SK-N-SH (cell line): Measurements from ENCODE around the gene LILRA6. TPM values are rescaled to one million over a fixed set of nuclear protein-coding genes. Genes with fewer than 3 reads are reported as not detected.
"Not testable (repeated sequence)": the region's sequence is repeated elsewhere in the genome, so short reads cannot be mapped to it uniquely, and the experiment has no call there.

Source experiments
- CTCF ChIA-PET: fragments of 300-600, 350-600 bp; formaldehyde crosslinking; extraction: SDS; loops from one replicate; lab custom pipeline; 2021; lab: Yijun Ruan, JAX
- POLR2A ChIA-PET: fragments of 350-600 bp; sonication (Branson Sonifier 250); formaldehyde crosslinking; extraction: SDS; loops from one replicate; lab custom pipeline; 2020; ENCODE audit warnings: antibody characterized with exemption, inconsistent platforms; lab: Yijun Ruan, JAX
- DNase-seq: peaks from one replicate; pipeline ENCODE4 v3.0.0; 2012
- H2AFZ ChIP-seq: fragments of 200-600 bp; sonication (generic); 2 replicates; pipeline ENCODE4 v1.8.1; 2016; ENCODE audit warnings: antibody characterized with exemption, mild to moderate bottlenecking, low read depth
- H3F3A ChIP-seq: fragments of 200-600 bp; sonication (generic); replicated peaks from 2 replicates; pipeline ENCODE3; 2016; ENCODE audit warnings: antibody characterized with exemption, mild to moderate bottlenecking; ENCODE audit not compliant: insufficient read depth
- H3K27ac ChIP-seq, 2 experiments: fragments of 200-500 bp in 1 of 2; fragments of 200-600 bp in 1 of 2; sonication (Bioruptor generic) in 1 of 2; sonication (generic), shearing (Covaris generic) in 1 of 2; 2 replicates each; pipeline versions ENCODE4 v1.5.1 to v1.6.1; 2014 to 2016; ENCODE audit warnings: low read depth in 2 of 2, inconsistent platforms in 1 of 2, low read length in 1 of 2, mild to moderate bottlenecking in 1 of 2, mixed read lengths in 1 of 2
- H3K27me3 ChIP-seq: fragments of 200-600 bp; sonication (generic), shearing (Covaris generic); 2 replicates; pipeline ENCODE4 v1.6.1; 2016; ENCODE audit warnings: mixed run types; ENCODE audit not compliant: insufficient read depth
- H3K36me3 ChIP-seq, 2 experiments: fragments of 200-500 bp in 1 of 2; fragments of 200-600 bp in 1 of 2; sonication (Bioruptor generic) in 1 of 2; sonication (generic) in 1 of 2; replicated peaks in 1 of 2; 2 replicates each; pipeline versions ENCODE3 to v1.5.1; 2014 to 2016; ENCODE audit warnings: low read length in 1 of 2, mild to moderate bottlenecking in 1 of 2; ENCODE audit not compliant: insufficient read depth in 2 of 2, control insufficient read depth in 1 of 2
- H3K4me1 ChIP-seq, 2 experiments: fragments of 200-500 bp in 1 of 2; fragments of 200-600 bp in 1 of 2; sonication (Bioruptor generic) in 1 of 2; sonication (generic), shearing (Covaris generic) in 1 of 2; 2 replicates each; pipeline versions ENCODE4 v1.5.1 to v1.6.1; 2014 to 2016; ENCODE audit warnings: low read depth in 1 of 2, low read length in 1 of 2, mixed run types in 1 of 2; ENCODE audit not compliant: insufficient read depth in 2 of 2, control insufficient read depth in 1 of 2
- H3K4me2 ChIP-seq: fragments of 200-600 bp; sonication (generic), shearing (Covaris generic); 2 replicates; pipeline ENCODE4 v1.6.1; 2017; ENCODE audit warnings: mixed run types
- H3K4me3 ChIP-seq, 2 experiments: fragments of 200-500 bp in 1 of 2; fragments of 200-600 bp in 1 of 2; sonication (Bioruptor generic) in 1 of 2; sonication (generic), shearing (Covaris generic) in 1 of 2; 2 replicates each; pipeline versions ENCODE4 v1.5.1 to v1.8.1; 2014 to 2016; ENCODE audit warnings: low read depth in 2 of 2, inconsistent platforms in 1 of 2, low read length in 1 of 2, mild to moderate bottlenecking in 1 of 2, mixed read lengths in 1 of 2, moderate library complexity in 1 of 2
- H3K79me2 ChIP-seq: fragments of 200-600 bp; sonication (generic); 2 replicates; pipeline ENCODE4 v1.8.1; 2017; ENCODE audit warnings: mild to moderate bottlenecking; ENCODE audit not compliant: insufficient read depth
- H3K9ac ChIP-seq: fragments of 200-600 bp; sonication (generic); 2 replicates; pipeline ENCODE4 v1.6.1; 2017; ENCODE audit warnings: mixed run types
- H3K9me2 ChIP-seq: fragments of 200-600 bp; sonication (generic); 2 replicates; pipeline ENCODE4 v1.6.1; 2017; ENCODE audit warnings: mixed run types
- H3K9me3 ChIP-seq: fragments of 200-600 bp; sonication (generic); 2 replicates; pipeline ENCODE4 v1.6.1; 2017; ENCODE audit warnings: mixed run types, mild to moderate bottlenecking, moderate library complexity
- H4K20me1 ChIP-seq: fragments of 200-600 bp; sonication (generic); 2 replicates; pipeline ENCODE4 v1.6.1; 2017; ENCODE audit warnings: mild to moderate bottlenecking, mixed run types; ENCODE audit not compliant: insufficient read depth
- ELF1 ChIP-seq: IDR thresholded peaks from 2 replicates; pipeline ENCODE4 v1.4.0; 2012
- EZH2phosphoT487 ChIP-seq: fragments of 200-600 bp; sonication (generic); IDR thresholded peaks from 2 replicates; pipeline ENCODE4 v1.6.1; 2017; ENCODE audit warnings: low read depth, mixed run types, mild to moderate bottlenecking, antibody characterized with exemption, moderate library complexity, borderline replicate concordance
- GATA2 ChIP-seq: sonication (generic); formaldehyde crosslinking; IDR thresholded peaks from 2 replicates; pipeline ENCODE4 v1.5.0; 2020; ENCODE audit warnings: mild to moderate bottlenecking, missing genetic modification reagents
- MEF2A ChIP-seq: IDR thresholded peaks from 2 replicates; pipeline ENCODE4 v1.4.0; 2012; ENCODE audit warnings: low read depth, borderline replicate concordance
- MXI1 ChIP-seq: IDR thresholded peaks from 2 replicates; pipeline ENCODE4 v1.6.1; 2012; ENCODE audit warnings: mild to moderate bottlenecking, low read depth, low read length, improper control_type of control experiment
- NFIC ChIP-seq: IDR thresholded peaks from 2 replicates; pipeline ENCODE4 v1.4.0; 2012; ENCODE audit warnings: borderline replicate concordance
- NRF1 ChIP-seq: IDR thresholded peaks from 2 replicates; pipeline ENCODE4 v1.6.1; 2012; ENCODE audit warnings: low read depth, mild to moderate bottlenecking, low read length
- PBX3 ChIP-seq: IDR thresholded peaks from 2 replicates; pipeline ENCODE4; 2012
- RFX5 ChIP-seq: IDR thresholded peaks from 2 replicates; pipeline ENCODE4 v1.6.1; 2012; ENCODE audit warnings: mild to moderate bottlenecking, improper control_type of control experiment, low read length
- RXRA ChIP-seq: IDR thresholded peaks from 2 replicates; pipeline ENCODE4 v1.4.0; 2012; ENCODE audit warnings: low read depth, mild to moderate bottlenecking, borderline replicate concordance
- ZBTB33 ChIP-seq: IDR thresholded peaks from 2 replicates; pipeline ENCODE4 v1.4.0; 2012; ENCODE audit warnings: low read depth, borderline replicate concordance
- WGBS: methylation state at CpG from one replicate; pipeline ENCODE4 v1.1.6; 2017; ENCODE audit warnings: low lambda C conversion rate; 5-methylcytosine and 5-hydroxymethylcytosine counted together
- polyA plus RNA-seq, 3 experiments: library from polyadenylated mRNA; depleted of rRNA; stranded (reverse); fragments of >200 nt; gene quantifications; 2 replicates each; pipeline ENCODE4 v1.2.3, GENCODE V29; 2012
- TF ChIP-seq, protein P1 (sequence below): IDR thresholded peaks from 2 replicates; pipeline ENCODE4 v1.6.1; 2012; ENCODE audit warnings: mild to moderate bottlenecking, low read depth, low read length, moderate library complexity

Gene LILRA6
- polyA plus RNA-seq, 1 of the 3 experiments (the other 2 are of a cell fraction), result not detected

- Histone ChIP-seq H3K4me2 (0 out of 2 replicates have a peak overlapping the region, but pooled peaks have one; percentile 43), H3K9ac (no peak overlapping the region), H3K4me3 (no peak overlapping the region), H3K27me3 (no peaks in the 10 kb centered on the region), H3K27ac (no peak overlapping the region), H3K4me1 (peaks cover 41 to 54% of the 10 kb centered on the region in 2 experiments), H3K36me3 (peaks cover 51 to 58% of the 10 kb centered on the region in 2 experiments), H3K79me2 (peaks cover 64% of the 10 kb centered on the region), H4K20me1 (peaks cover 89% of the 10 kb centered on the region), H3K9me2 (no peaks in the 10 kb centered on the region), H3K9me3 (no peaks in the 10 kb centered on the region), H3F3A (peaks cover 68% of the 10 kb centered on the region), H2AFZ (no peak overlapping the region)
- TF ChIP-seq NRF1 (no peak), MXI1 (no peak), RFX5 (no peak), ELF1 (no peak), MEF2A (no peak), EZH2phosphoT487 (no peak), PBX3 (no peak), GATA2 (CRISPR knock-in tag) (no peak), ZBTB33 (no peak), NFIC (no peak), RXRA (no peak)
- TF ChIP-seq, protein P1, sequence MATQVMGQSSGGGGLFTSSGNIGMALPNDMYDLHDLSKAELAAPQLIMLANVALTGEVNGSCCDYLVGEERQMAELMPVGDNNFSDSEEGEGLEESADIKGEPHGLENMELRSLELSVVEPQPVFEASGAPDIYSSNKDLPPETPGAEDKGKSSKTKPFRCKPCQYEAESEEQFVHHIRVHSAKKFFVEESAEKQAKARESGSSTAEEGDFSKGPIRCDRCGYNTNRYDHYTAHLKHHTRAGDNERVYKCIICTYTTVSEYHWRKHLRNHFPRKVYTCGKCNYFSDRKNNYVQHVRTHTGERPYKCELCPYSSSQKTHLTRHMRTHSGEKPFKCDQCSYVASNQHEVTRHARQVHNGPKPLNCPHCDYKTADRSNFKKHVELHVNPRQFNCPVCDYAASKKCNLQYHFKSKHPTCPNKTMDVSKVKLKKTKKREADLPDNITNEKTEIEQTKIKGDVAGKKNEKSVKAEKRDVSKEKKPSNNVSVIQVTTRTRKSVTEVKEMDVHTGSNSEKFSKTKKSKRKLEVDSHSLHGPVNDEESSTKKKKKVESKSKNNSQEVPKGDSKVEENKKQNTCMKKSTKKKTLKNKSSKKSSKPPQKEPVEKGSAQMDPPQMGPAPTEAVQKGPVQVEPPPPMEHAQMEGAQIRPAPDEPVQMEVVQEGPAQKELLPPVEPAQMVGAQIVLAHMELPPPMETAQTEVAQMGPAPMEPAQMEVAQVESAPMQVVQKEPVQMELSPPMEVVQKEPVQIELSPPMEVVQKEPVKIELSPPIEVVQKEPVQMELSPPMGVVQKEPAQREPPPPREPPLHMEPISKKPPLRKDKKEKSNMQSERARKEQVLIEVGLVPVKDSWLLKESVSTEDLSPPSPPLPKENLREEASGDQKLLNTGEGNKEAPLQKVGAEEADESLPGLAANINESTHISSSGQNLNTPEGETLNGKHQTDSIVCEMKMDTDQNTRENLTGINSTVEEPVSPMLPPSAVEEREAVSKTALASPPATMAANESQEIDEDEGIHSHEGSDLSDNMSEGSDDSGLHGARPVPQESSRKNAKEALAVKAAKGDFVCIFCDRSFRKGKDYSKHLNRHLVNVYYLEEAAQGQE, result no peak
- no peak for DNase-seq
- ChIA-PET POLR2A (interaction anchor here (0.9 kb wide), 1 partner anchor 16 kb away, joined by 3 read pairs; the partner anchor contains the start of gene LILRB3), CTCF (no interaction called here)
- 91% methylated on average over 5 of the region's 5 CpGs for WGBS
Measured at GRCh38 chr19:54207676-54207982, 35.0 kb downstream of the LILRA6 start.

DNA sequence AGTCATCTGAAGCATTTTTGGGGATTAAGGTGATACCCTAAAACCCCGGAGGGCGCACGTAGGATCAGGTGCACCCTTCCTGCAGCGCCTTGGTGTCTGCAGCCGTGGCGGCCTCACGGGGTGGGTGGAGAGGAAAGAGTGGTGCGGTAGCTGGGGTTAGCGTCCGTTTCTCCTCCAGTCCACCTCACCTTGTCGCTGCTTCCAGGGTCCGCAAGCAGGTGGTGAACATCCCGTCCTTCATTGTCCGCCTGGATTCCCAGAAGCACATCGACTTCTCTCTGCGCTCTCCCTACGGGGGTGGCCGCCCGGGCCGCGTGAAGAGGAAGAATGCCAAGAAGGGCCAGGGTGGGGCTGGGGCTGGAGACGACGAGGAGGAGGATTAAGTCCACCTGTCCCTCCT lies 35.4 kb downstream of the LILRA6 start:
- Histone ChIP-seq H3F3A (peaks cover 72% of the 10 kb centered on the region), H3K79me2 (peaks cover 68% of the 10 kb centered on the region), H3K36me3 (peaks cover 55 to 62% of the 10 kb centered on the region in 2 experiments), H3K4me1 (peaks cover 45 to 56% of the 10 kb centered on the region in 2 experiments), H4K20me1 (peaks cover 94% of the 10 kb centered on the region)
- H3K4me2 ChIP-seq, H3K27me3 ChIP-seq, DNase-seq, CTCF ChIA-PET, H3K9ac ChIP-seq, H3K27ac ChIP-seq, H3K9me3 ChIP-seq, POLR2A ChIA-PET, H3K4me3 ChIP-seq, H3K9me2 ChIP-seq, H2AFZ ChIP-seq: not testable (repeated sequence)
- 90% methylated on average over 23 of the region's 23 CpGs for WGBS
